ENCODE results near the gene ARRDC4.
A peak's percentile ranks its signal among the peaks of the same experiment; 100 is the strongest.

The ARRDC4 gene

GRCh38 chr15:98012354-98012753, 51.9 kb downstream of the ARRDC4 start:
- Histone ChIP-seq H2BK120ac (ENCODE audit: low read depth, low read length) (no peak overlapping the region), H4K8ac (ENCODE audit: low read length) (no peak overlapping the region), H3K79me1 (replicated peaks; ENCODE audit: low read length, poor library complexity, severe bottlenecking) (no peaks in the 10 kb centered on the region), H3K4ac (ENCODE audit: low read depth in 1 of 2, low read length in 2 of 2) (no peak overlapping the region), H3K36me3 (ENCODE audit: control insufficient read depth in 1 of 2, insufficient read depth in 2 of 2, low read depth in 1 of 2, low read length in 2 of 2) (no peaks in the 10 kb centered on the region), H3K4me2 (ENCODE audit: low read length, poor library complexity, severe bottlenecking) (no peak overlapping the region), H3K4me1 (ENCODE audit: control insufficient read depth, insufficient read depth, low read depth, low read length) (no peaks in the 10 kb centered on the region), H2BK12ac (ENCODE audit: low read length in 2 of 2) (no peak overlapping the region), H3K14ac (ENCODE audit: low read length in 2 of 2) (no peak overlapping the region), H3K27ac (ENCODE audit: low read length, poor library complexity, severe bottlenecking) (no peak overlapping the region), H2AK5ac (ENCODE audit: low read length, severe bottlenecking) (no peak overlapping the region), H3K27me3 (ENCODE audit: control insufficient read depth in 1 of 2, insufficient read depth in 1 of 2, low read length in 2 of 2) (peaks cover 0 to 7% of the 10 kb centered on the region in 2 experiments), H2BK5ac (ENCODE audit: low read depth, low read length, poor library complexity, severe bottlenecking) (no peak overlapping the region), H3K9ac (ENCODE audit: low read length) (no peak overlapping the region), H2BK15ac (ENCODE audit: low read depth, poor library complexity, severe bottlenecking) (no peak overlapping the region), H3K23ac (ENCODE audit: low read length in 2 of 2) (no peak overlapping the region), H3K9me3 (ENCODE audit: control insufficient read depth, low read length) (no peaks in the 10 kb centered on the region), H2AFZ (ENCODE audit: low read depth, low read length) (no peak overlapping the region), H4K91ac (ENCODE audit: low read length) (no peak overlapping the region), H3K4me3 (ENCODE audit: insufficient read depth in 1 of 2, low read depth in 1 of 2, low read length in 2 of 2) (peak overlapping the region in 1 of 2 experiments; percentile 16), H3K18ac (ENCODE audit: low read depth in 1 of 2, low read length in 2 of 2) (no peak overlapping the region)
- 84% methylated on average over 4 of the region's 5 CpGs for WGBS
- no peak for DNase-seq

DNA sequence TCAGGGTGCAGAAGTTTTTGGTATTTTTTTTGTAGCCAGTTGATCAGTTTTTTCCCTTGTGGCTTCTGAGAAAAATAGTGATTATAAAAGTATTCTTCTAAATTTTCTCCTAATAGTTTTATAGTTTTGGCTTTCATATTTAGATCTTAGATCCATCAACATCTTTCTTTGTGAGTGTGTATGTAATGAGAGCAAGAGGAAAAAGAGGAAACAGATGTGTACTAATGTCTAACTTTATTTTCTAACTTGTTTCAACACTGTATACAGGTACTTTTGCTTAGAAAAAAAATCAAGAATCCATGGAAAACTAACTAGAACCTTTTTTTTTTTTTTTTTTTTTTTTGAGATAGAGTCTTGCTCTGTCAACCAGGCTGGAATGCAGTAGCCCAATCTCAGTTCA, 53.1 kb downstream of the ARRDC4 start:
- no peak overlapping the region for H3K18ac ChIP-seq (ENCODE audit: low read depth in 1 of 2, low read length in 2 of 2)
- H2BK12ac ChIP-seq (ENCODE audit: low read length in 2 of 2), result no peak overlapping the region
- no peak overlapping the region for H3K14ac ChIP-seq (ENCODE audit: low read length in 2 of 2)
- no peak overlapping the region for H2AFZ ChIP-seq (ENCODE audit: low read depth, low read length)
- DNase-seq, result no peak
- H3K79me1 ChIP-seq (replicated peaks; ENCODE audit: low read length, poor library complexity, severe bottlenecking), result no peaks in the 10 kb centered on the region
- no peak overlapping the region for H2BK15ac ChIP-seq (ENCODE audit: low read depth, poor library complexity, severe bottlenecking)
- no peak overlapping the region for H3K9ac ChIP-seq (ENCODE audit: low read length)
- no peak overlapping the region for H3K27ac ChIP-seq (ENCODE audit: low read length, poor library complexity, severe bottlenecking)
- no peak overlapping the region for H2AK5ac ChIP-seq (ENCODE audit: low read length, severe bottlenecking)
- no peaks in the 10 kb centered on the region for H3K36me3 ChIP-seq (ENCODE audit: control insufficient read depth in 1 of 2, insufficient read depth in 2 of 2, low read depth in 1 of 2, low read length in 2 of 2)
- no peak overlapping the region for H3K4me3 ChIP-seq (ENCODE audit: insufficient read depth in 1 of 2, low read depth in 1 of 2, low read length in 2 of 2)
- no peak overlapping the region for H2BK120ac ChIP-seq (ENCODE audit: low read depth, low read length)
- no peak overlapping the region for H4K8ac ChIP-seq (ENCODE audit: low read length)
- no peaks in the 10 kb centered on the region for H3K9me3 ChIP-seq (ENCODE audit: control insufficient read depth, low read length)
- no peak overlapping the region for H2BK5ac ChIP-seq (ENCODE audit: low read depth, low read length, poor library complexity, severe bottlenecking)
- peaks cover 0 to 18% of the 10 kb centered on the region in 2 experiments for H3K27me3 ChIP-seq (ENCODE audit: control insufficient read depth in 1 of 2, insufficient read depth in 1 of 2, low read length in 2 of 2)
- no peaks in the 10 kb centered on the region for H3K4me1 ChIP-seq (ENCODE audit: control insufficient read depth, insufficient read depth, low read depth, low read length)
- H3K4ac ChIP-seq (ENCODE audit: low read depth in 1 of 2, low read length in 2 of 2), result no peak overlapping the region
- H4K91ac ChIP-seq (ENCODE audit: low read length), result no peak overlapping the region
- no peak overlapping the region for H3K4me2 ChIP-seq (ENCODE audit: low read length, poor library complexity, severe bottlenecking)
- no peak overlapping the region for H3K23ac ChIP-seq (ENCODE audit: low read length in 2 of 2)

- Histone ChIP-seq H2BK120ac (ENCODE audit: low read depth, low read length) (no peak overlapping the region), H2AK5ac (ENCODE audit: low read length, severe bottlenecking) (no peak overlapping the region), H3K36me3 (ENCODE audit: control insufficient read depth in 1 of 2, insufficient read depth in 2 of 2, low read depth in 1 of 2, low read length in 2 of 2) (no peaks in the 10 kb centered on the region), H3K79me1 (replicated peaks; ENCODE audit: low read length, poor library complexity, severe bottlenecking) (no peaks in the 10 kb centered on the region), H2BK15ac (ENCODE audit: low read depth, poor library complexity, severe bottlenecking) (no peak overlapping the region), H3K4me2 (ENCODE audit: low read length, poor library complexity, severe bottlenecking) (no peak overlapping the region), H3K23ac (ENCODE audit: low read length in 2 of 2) (no peak overlapping the region), H3K4me1 (ENCODE audit: control insufficient read depth, insufficient read depth, low read depth, low read length) (no peaks in the 10 kb centered on the region), H4K91ac (ENCODE audit: low read length) (no peak overlapping the region), H2BK12ac (ENCODE audit: low read length in 2 of 2) (no peak overlapping the region), H3K9me3 (ENCODE audit: control insufficient read depth, low read length) (no peaks in the 10 kb centered on the region), H3K4ac (ENCODE audit: low read depth in 1 of 2, low read length in 2 of 2) (no peak overlapping the region), H3K27ac (ENCODE audit: low read length, poor library complexity, severe bottlenecking) (no peak overlapping the region), H4K8ac (ENCODE audit: low read length) (no peak overlapping the region), H2BK5ac (ENCODE audit: low read depth, low read length, poor library complexity, severe bottlenecking) (no peak overlapping the region), H3K4me3 (ENCODE audit: insufficient read depth in 1 of 2, low read depth in 1 of 2, low read length in 2 of 2) (peak overlapping the region in 1 of 2 experiments; percentile 18), H3K27me3 (ENCODE audit: control insufficient read depth in 1 of 2, insufficient read depth in 1 of 2, low read length in 2 of 2) (peaks cover 0 to 21% of the 10 kb centered on the region in 2 experiments), H3K14ac (ENCODE audit: low read length in 2 of 2) (no peak overlapping the region), H3K18ac (ENCODE audit: low read depth in 1 of 2, low read length in 2 of 2) (no peak overlapping the region), H3K9ac (ENCODE audit: low read length) (no peak overlapping the region), H2AFZ (ENCODE audit: low read depth, low read length) (no peak overlapping the region)
- DNase-seq, result no peak
- WGBS, result 74% methylated on average over 10 of the region's 10 CpGs
Measured at GRCh38 chr15:98017150-98017964, 56.9 kb downstream of the ARRDC4 start.

- no peak overlapping the region for H2AFZ ChIP-seq (ENCODE audit: low read depth, low read length)
- no peak overlapping the region for H3K4me2 ChIP-seq (ENCODE audit: low read length, poor library complexity, severe bottlenecking)
- H3K4ac ChIP-seq (ENCODE audit: low read depth in 1 of 2, low read length in 2 of 2), result no peak overlapping the region
- no peak overlapping the region for H4K91ac ChIP-seq (ENCODE audit: low read length)
- WGBS, result 66% methylated on average over 5 of the region's 6 CpGs
- H3K18ac ChIP-seq (ENCODE audit: low read depth in 1 of 2, low read length in 2 of 2), result no peak overlapping the region
- no peak overlapping the region for H3K14ac ChIP-seq (ENCODE audit: low read length in 2 of 2)
- H2AK5ac ChIP-seq (ENCODE audit: low read length, severe bottlenecking), result no peak overlapping the region
- no peaks in the 10 kb centered on the region for H3K79me1 ChIP-seq (replicated peaks; ENCODE audit: low read length, poor library complexity, severe bottlenecking)
- no peak overlapping the region for H2BK15ac ChIP-seq (ENCODE audit: low read depth, poor library complexity, severe bottlenecking)
- no peak overlapping the region for H2BK5ac ChIP-seq (ENCODE audit: low read depth, low read length, poor library complexity, severe bottlenecking)
- no peaks in the 10 kb centered on the region for H3K4me1 ChIP-seq (ENCODE audit: control insufficient read depth, insufficient read depth, low read depth, low read length)
- no peaks in the 10 kb centered on the region for H3K9me3 ChIP-seq (ENCODE audit: control insufficient read depth, low read length)
- H2BK12ac ChIP-seq (ENCODE audit: low read length in 2 of 2), result no peak overlapping the region
- no peak overlapping the region for H4K8ac ChIP-seq (ENCODE audit: low read length)
- H3K23ac ChIP-seq (ENCODE audit: low read length in 2 of 2), result no peak overlapping the region
- no peak for DNase-seq
- H2BK120ac ChIP-seq (ENCODE audit: low read depth, low read length), result no peak overlapping the region
- no peak overlapping the region for H3K4me3 ChIP-seq (ENCODE audit: insufficient read depth in 1 of 2, low read depth in 1 of 2, low read length in 2 of 2)
- H3K27ac ChIP-seq (ENCODE audit: low read length, poor library complexity, severe bottlenecking), result no peak overlapping the region
- H3K27me3 ChIP-seq (ENCODE audit: control insufficient read depth in 1 of 2, insufficient read depth in 1 of 2, low read length in 2 of 2), result peaks cover 0 to 21% of the 10 kb centered on the region in 2 experiments
- no peak overlapping the region for H3K9ac ChIP-seq (ENCODE audit: low read length)
- no peaks in the 10 kb centered on the region for H3K36me3 ChIP-seq (ENCODE audit: control insufficient read depth in 1 of 2, insufficient read depth in 2 of 2, low read depth in 1 of 2, low read length in 2 of 2)
Measured at GRCh38 chr15:98018761-98019351, 58.4 kb downstream of the ARRDC4 start.

All from mesenchymal stem cell (in vitro differentiated cells and primary cell).